PFSK-1 (cell line): ENCODE results near the gene UCP3. TPM values are rescaled to one million over a fixed set of nuclear protein-coding genes. Genes with fewer than 3 reads are reported as not detected.

ENCODE experiments used
- FOXP2 ChIP-seq: optimal IDR thresholded peaks from 2 replicates; pipeline ENCODE3; 2011; ENCODE audit warnings: borderline replicate concordance, control low read depth, inconsistent platforms; ENCODE audit not compliant: insufficient read depth; ENCODE audit errors: extremely low read length, extremely low read depth
- POLR2AphosphoS5 ChIP-seq: IDR thresholded peaks from 2 replicates; pipeline ENCODE4 v1.6.1; 2012; ENCODE audit warnings: low read depth, mild to moderate bottlenecking, control low read depth, low read length, moderate library complexity
- REST ChIP-seq, 2 experiments: IDR thresholded peaks; 2 replicates each; pipeline versions ENCODE4 v1.6.1 to v1.8.0; 2011 to 2012; ENCODE audit warnings: low read depth in 2 of 2, low read length in 2 of 2, control low read depth in 1 of 2, inconsistent platforms in 1 of 2, mild to moderate bottlenecking in 1 of 2, moderate library complexity in 1 of 2; ENCODE audit not compliant: insufficient read depth in 1 of 2
- SIN3A ChIP-seq: IDR thresholded peaks from 2 replicates; pipeline ENCODE4 v1.6.1; 2012; ENCODE audit warnings: mild to moderate bottlenecking, low read length, moderate library complexity, borderline replicate concordance; ENCODE audit not compliant: insufficient read depth
- TAF1 ChIP-seq: IDR thresholded peaks from 2 replicates; pipeline ENCODE4 v1.6.1; 2012; ENCODE audit warnings: low read length, control low read depth, borderline replicate concordance; ENCODE audit not compliant: insufficient read depth
- polyA plus RNA-seq: library from polyadenylated mRNA; unstranded; fragments of >200 nt; gene quantifications from one replicate; pipeline ENCODE4 v1.2.1, GENCODE V29; 2012; ENCODE audit warnings: low read depth, missing spikeins; ENCODE audit not compliant: insufficient read length

Gene UCP3
- 0.45 TPM for polyA plus RNA-seq

GRCh38 chr11:74008373-74009229 lies at the start of gene UCP3:
Gene UCP3 (minus strand): TSS chr11:74009085. CDS start chr11:74007042, 2,043 bp downstream.
- TF ChIP-seq FOXP2 (no peak), TAF1 (no peak), POLR2AphosphoS5 (no peak), REST (IDR thresholded peaks at IDR 0.05; ENCODE audit: insufficient read depth in 1 of 2, low read depth in 2 of 2, low read length in 2 of 2) (no peak), SIN3A (no peak)

- TF ChIP-seq REST (IDR thresholded peaks at IDR 0.05; ENCODE audit: insufficient read depth in 1 of 2, low read depth in 2 of 2, low read length in 2 of 2) (no peak), TAF1 (no peak), SIN3A (no peak), POLR2AphosphoS5 (no peak), FOXP2 (no peak)
These were observed 48.6 kb upstream of the UCP3 start for GRCh38 chr11:74057249-74058151.

GRCh38 chr11:74055938-74056337 lies 47.1 kb upstream of the UCP3 start:
- TF ChIP-seq SIN3A, result no peak
- TF ChIP-seq REST (IDR thresholded peaks at IDR 0.05; ENCODE audit: insufficient read depth in 1 of 2, low read depth in 2 of 2, low read length in 2 of 2), result no peak
- no peak for TF ChIP-seq TAF1
- TF ChIP-seq POLR2AphosphoS5, result no peak
- no peak for TF ChIP-seq FOXP2

GRCh38 chr11:74050465-74050864 lies 41.6 kb upstream of the UCP3 start:
- no peak for TF ChIP-seq SIN3A
- TF ChIP-seq POLR2AphosphoS5, result no peak
- TF ChIP-seq REST (IDR thresholded peaks at IDR 0.05; ENCODE audit: insufficient read depth in 1 of 2, low read depth in 2 of 2, low read length in 2 of 2), result no peak
- TF ChIP-seq FOXP2, result no peak
- TF ChIP-seq TAF1, result no peak
